Peyer's patch (tissue), 4 donors: ENCODE measurements around the gene CRAMP1. TPM values are rescaled to one million over a fixed set of nuclear protein-coding genes. Genes with fewer than 3 reads are reported as not detected.

Experiments
- DNase-seq, 3 donors: peaks; one replicate each; pipeline ENCODE4 v3.0.0-alpha.2; 2017 to 2019
- H3K27ac ChIP-seq, 4 donors: fragments of 200-600 bp; sonication (generic); one replicate each; pipeline ENCODE4 v1.5.1; 2016 to 2019
- H3K27me3 ChIP-seq, 2 donors: fragments of 200-600 bp; sonication (generic); one replicate each; pipeline ENCODE4 v1.5.1; 2019
- H3K36me3 ChIP-seq, 3 donors: fragments of 200-600 bp; sonication (generic); one replicate each; pipeline ENCODE4 v1.5.1; 2016 to 2019
- H3K4me1 ChIP-seq, 4 donors: fragments of 200-600 bp; sonication (generic); one replicate each; pipeline ENCODE4 v1.5.1; 2016 to 2019
- H3K4me3 ChIP-seq, 4 donors: fragments of 200-600 bp; sonication (generic); 1 replicate in 3 of 4; 2 replicates in 1 of 4; pipeline ENCODE4 v1.5.1; 2016 to 2019; ENCODE audit warnings: mild to moderate bottlenecking in 1 of 4
- H3K9me3 ChIP-seq, 4 donors: fragments of 200-600 bp; sonication (generic); one replicate each; pipeline ENCODE4 v1.5.1; 2016 to 2019; ENCODE audit warnings: mild to moderate bottlenecking in 1 of 4
- POLR2A ChIP-seq, 2 donors: fragments of 450-650 bp; IDR thresholded peaks; one replicate each; pipeline ENCODE4 v1.5.1; 2017; ENCODE audit warnings: antibody characterized with exemption in 2 of 2, mild to moderate bottlenecking in 2 of 2, moderate library complexity in 2 of 2
- total RNA-seq, 4 donors: library from RNA; depleted of rRNA; stranded (reverse); fragments of >200 nt; gene quantifications; one replicate each; pipeline ENCODE4 v1.1.0, GENCODE V29; 2016
- TF ChIP-seq, protein P1 (sequence below), 6 experiments: fragments of 450-650 bp in 4 of 6; fragments of 200-600 bp in 2 of 6; sonication (generic) in 1 of 6; IDR thresholded peaks; one replicate each; pipeline ENCODE4 v1.5.1; 2017 to 2019; ENCODE audit warnings: antibody characterized with exemption in 6 of 6, mild to moderate bottlenecking in 3 of 6, moderate library complexity in 1 of 6

CRAMP1 gene
- total RNA-seq, 4 donors from 2014 or later: 16.5 to 37.1 (median 20.0) TPM

DNA sequence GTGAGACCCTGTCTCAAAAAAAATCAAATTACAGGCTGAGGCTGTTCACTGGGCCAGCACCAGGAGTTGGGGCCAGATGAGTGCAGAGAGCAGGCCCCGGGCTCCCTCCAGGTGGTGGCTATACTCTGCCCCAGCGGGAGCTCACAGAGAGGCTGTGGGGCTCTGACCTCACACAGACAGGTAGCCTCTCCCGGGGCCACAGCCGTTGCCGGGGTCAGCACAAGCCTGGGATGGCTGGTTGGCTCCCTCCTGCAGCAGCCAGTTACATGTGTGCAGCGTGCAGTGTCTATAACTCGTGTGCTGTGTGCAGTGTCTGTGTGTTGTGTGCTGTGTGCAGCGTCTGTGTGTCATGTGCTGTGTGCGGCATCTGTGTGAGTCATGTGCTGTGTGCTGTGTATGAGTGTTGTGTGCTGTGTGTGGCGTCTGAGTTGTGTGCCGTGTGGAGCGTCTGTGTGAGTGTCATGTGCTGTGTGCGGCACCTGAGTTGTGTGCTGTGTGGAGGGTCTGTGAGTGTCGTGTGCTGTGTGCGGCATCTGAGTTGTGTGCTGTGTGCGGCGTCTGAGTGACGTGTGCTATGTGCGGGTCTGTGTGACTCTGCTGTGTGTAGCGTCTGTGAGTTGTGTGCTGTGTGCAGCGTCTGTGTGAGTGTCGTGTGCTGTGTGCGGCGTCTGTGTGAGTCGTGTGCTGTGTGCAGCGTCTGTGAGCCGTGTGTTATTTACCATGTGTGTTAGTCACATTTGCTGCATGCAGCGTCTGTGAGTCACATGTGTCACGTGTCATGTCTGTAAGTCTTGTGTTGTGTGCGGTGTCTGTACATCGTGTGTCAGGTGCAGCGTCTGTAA is 114.7 kb downstream of the CRAMP1 start:
- Histone ChIP-seq H3K27me3 (no peaks in the 10 kb centered on the region), H3K4me1 (peaks cover 3 to 24% (median 14%) of the 10 kb centered on the region in 4 donors), H3K4me3 (no peak overlapping the region), H3K36me3 (peaks cover 0 to 68% (median 0%) of the 10 kb centered on the region in 3 donors), H3K27ac (no peak overlapping the region), H3K9me3 (no peaks in the 10 kb centered on the region)
- DNase-seq: no peak
- TF ChIP-seq, protein P1, sequence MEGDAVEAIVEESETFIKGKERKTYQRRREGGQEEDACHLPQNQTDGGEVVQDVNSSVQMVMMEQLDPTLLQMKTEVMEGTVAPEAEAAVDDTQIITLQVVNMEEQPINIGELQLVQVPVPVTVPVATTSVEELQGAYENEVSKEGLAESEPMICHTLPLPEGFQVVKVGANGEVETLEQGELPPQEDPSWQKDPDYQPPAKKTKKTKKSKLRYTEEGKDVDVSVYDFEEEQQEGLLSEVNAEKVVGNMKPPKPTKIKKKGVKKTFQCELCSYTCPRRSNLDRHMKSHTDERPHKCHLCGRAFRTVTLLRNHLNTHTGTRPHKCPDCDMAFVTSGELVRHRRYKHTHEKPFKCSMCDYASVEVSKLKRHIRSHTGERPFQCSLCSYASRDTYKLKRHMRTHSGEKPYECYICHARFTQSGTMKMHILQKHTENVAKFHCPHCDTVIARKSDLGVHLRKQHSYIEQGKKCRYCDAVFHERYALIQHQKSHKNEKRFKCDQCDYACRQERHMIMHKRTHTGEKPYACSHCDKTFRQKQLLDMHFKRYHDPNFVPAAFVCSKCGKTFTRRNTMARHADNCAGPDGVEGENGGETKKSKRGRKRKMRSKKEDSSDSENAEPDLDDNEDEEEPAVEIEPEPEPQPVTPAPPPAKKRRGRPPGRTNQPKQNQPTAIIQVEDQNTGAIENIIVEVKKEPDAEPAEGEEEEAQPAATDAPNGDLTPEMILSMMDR (IDR thresholded peaks at IDR 0.05): no peak
- TF ChIP-seq POLR2A (IDR thresholded peaks at IDR 0.05): no peak

Other genes starting within 250 kb of the CRAMP1 start
- 100 to 1,000 TPM in 1 of 4 donors, 10 to 100 TPM in 3; 10.9 to 113 (median 38.4) TPM for gene UNKL, start 197.7 kb upstream of the CRAMP1 start, total RNA-seq
- 10 to 100 TPM in 3 of 4 donors, 1 to 10 TPM in 1; 9.5 to 16.2 (median 13.3) TPM for gene UQCC4, start 191.6 kb upstream of the CRAMP1 start, total RNA-seq
- gene PERCC1, start 181.3 kb upstream of the CRAMP1 start, total RNA-seq: not detected
- gene CCDC154, start 167.8 kb upstream of the CRAMP1 start, total RNA-seq: 10 to 100 TPM in 1 of 4 donors, under 1 TPM in 3; 0.47 to 23.1 (median 0.73) TPM
- 100 to 1,000 TPM in 2 of 4 donors, 10 to 100 TPM in 2; 95.1 to 194 (median 105) TPM for gene CLCN7, start 137.3 kb upstream of the CRAMP1 start, total RNA-seq
- gene PTX4, start 123.4 kb upstream of the CRAMP1 start, total RNA-seq: not detected
- 100 to 1,000 TPM in 1 of 4 donors, 10 to 100 TPM in 3; 34.5 to 105 (median 82.4) TPM for gene TELO2, start 119.0 kb upstream of the CRAMP1 start, total RNA-seq
- 10 to 100 TPM in 3 of 4 donors, 1 to 10 TPM in 1; 7.4 to 42.1 (median 11.6) TPM for gene TMEM204, start 78.7 kb upstream of the CRAMP1 start, total RNA-seq
- 10 to 100 TPM in 3 of 4 donors, 1 to 10 TPM in 1; 7.5 to 21.6 (median 18.4) TPM for gene IFT140, start 288 bp upstream of the CRAMP1 start, total RNA-seq
- 10 to 100 TPM; 22.7 to 32.3 (median 25.0) TPM for gene JPT2, start 65.9 kb downstream of the CRAMP1 start, total RNA-seq
- gene MAPK8IP3, start 93.8 kb downstream of the CRAMP1 start, total RNA-seq: 100 to 1,000 TPM in 3 of 4 donors, 10 to 100 TPM in 1; 78.1 to 456 (median 193) TPM
- 100 to 1,000 TPM in 3 of 4 donors, 10 to 100 TPM in 1; 69.3 to 150 (median 126) TPM for gene NME3, start 159.2 kb downstream of the CRAMP1 start, total RNA-seq
- gene EME2, start 160.4 kb downstream of the CRAMP1 start, total RNA-seq: 10 to 100 TPM; 54.6 to 99.9 (median 67.0) TPM
- gene MRPS34, start 160.8 kb downstream of the CRAMP1 start, total RNA-seq: 100 to 1,000 TPM in 1 of 4 donors, 10 to 100 TPM in 3; 67.6 to 114 (median 82.3) TPM
- gene SPSB3, start 170.2 kb downstream of the CRAMP1 start, total RNA-seq: 100 to 1,000 TPM in 2 of 4 donors, 10 to 100 TPM in 2; 76.4 to 148 (median 102) TPM
- gene NUBP2, start 170.6 kb downstream of the CRAMP1 start, total RNA-seq: 10 to 100 TPM; 47.1 to 99.9 (median 59.3) TPM
- gene IGFALS, start 181.3 kb downstream of the CRAMP1 start, total RNA-seq: under 1 TPM in 1 of 4 donors, not detected in 3; 0.35 TPM
- gene HAGH, start 214.5 kb downstream of the CRAMP1 start, total RNA-seq: 100 to 1,000 TPM; 105 to 187 (median 155) TPM
- gene FAHD1, start 214.8 kb downstream of the CRAMP1 start, total RNA-seq: 100 to 1,000 TPM; 107 to 188 (median 152) TPM